ENCODE measurements around the gene SDK1.
"Not testable (repeated sequence)": the region's sequence is repeated elsewhere in the genome, so short reads cannot be mapped to it uniquely, and the experiment has no call there.

The SDK1 gene

DNA sequence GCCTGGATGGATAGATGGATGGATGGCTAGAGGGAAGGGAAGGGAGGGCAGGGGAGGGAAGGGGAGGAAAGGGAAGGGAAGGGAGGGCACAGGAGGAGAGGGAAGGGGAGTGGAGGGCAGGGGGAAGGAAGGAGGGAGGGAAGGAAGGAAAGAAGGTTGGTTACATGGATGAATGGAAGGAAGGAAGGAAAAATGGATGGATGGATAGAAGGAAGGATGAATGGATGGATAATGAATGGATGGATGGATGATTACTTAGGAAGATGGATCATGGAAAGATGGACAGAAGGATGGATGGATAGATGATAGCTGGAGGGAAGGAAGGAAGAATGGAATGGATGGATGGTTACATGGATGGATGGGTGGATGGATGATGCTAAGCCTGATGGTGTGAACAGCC lies 929.3 kb downstream of the SDK1 start:
- no peaks in the 10 kb centered on the region for H3K9me3 Mint-ChIP-seq (ENCODE audit: low read depth)
- H3K27ac Mint-ChIP-seq: no peak overlapping the region
- no peaks in the 10 kb centered on the region for H3K27me3 Mint-ChIP-seq
- no peaks in the 10 kb centered on the region for H3K4me1 Mint-ChIP-seq (ENCODE audit: low read depth)
- no peaks in the 10 kb centered on the region for H3K36me3 Mint-ChIP-seq
- no peak overlapping the region for H3K4me3 Mint-ChIP-seq

DNA sequence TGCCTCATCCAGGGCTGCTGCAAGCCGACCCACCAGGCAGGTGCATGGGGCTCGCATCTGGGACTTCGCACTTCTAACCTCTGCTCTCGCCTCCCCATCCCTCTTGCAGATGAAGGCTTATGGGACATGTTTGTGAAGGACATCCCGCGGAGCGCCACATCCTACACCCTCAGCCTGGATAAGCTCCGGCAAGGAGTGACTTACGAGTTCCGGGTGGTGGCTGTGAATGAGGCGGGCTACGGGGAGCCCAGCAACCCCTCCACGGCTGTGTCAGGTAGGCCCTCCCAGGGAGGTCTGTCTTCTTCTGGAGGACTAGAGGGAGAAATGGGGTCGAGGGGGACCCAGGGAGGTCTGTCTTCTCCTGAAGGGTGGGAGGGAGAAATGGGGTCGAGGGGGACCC lies 932.1 kb downstream of the SDK1 start:
- Mint-ChIP-seq H3K27ac (no peak overlapping the region), H3K4me3 (no peak overlapping the region), H3K36me3 (no peaks in the 10 kb centered on the region), H3K4me1 (ENCODE audit: low read depth) (no peaks in the 10 kb centered on the region), H3K9me3 (ENCODE audit: low read depth) (no peaks in the 10 kb centered on the region), H3K27me3 (no peaks in the 10 kb centered on the region)

DNA sequence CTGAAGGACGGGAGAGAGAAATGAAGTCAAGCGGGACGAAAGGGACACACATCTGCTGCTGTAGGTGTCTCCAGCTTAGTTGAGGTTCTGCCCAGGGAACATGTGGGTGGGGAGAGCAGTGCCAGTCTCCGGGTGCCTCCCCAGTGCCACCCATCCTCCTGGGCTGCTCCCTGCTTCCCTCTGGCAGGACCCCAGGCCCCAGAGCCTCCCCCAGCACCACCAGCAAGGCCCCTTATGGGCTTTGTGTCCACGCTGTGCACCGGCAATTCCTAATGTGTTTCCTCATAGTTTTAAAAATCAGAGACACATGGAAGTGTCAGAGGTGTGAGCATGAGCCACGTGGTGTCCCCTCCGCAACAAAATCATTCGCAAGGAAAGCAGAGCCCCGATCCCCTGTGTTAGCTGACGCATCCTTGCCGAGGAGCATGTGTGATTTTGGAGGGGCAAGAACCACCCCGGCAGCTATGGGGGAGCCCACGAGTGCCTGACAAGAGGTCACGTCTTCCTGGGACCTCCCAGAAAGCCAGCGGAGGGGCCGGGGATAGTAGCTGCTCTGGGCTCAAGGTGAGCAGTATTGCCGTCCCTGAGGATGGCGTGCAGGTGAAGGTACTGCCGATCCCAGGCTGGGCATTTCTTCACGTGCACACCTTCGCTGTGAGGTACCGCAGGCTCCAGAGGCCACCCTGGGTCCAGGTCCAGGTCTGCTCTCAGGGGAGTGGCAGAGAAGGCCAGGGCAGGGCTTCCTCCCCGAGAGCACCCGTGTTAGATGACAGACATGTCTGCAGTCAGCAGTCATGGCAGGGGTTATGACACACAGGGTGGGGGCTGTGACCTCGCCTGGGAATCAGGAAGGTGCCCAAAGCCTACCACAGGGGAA lies 932.8 kb downstream of the SDK1 start:
- Mint-ChIP-seq H3K9me3 (ENCODE audit: low read depth) (no peaks in the 10 kb centered on the region), H3K4me3 (no peak overlapping the region), H3K4me1 (ENCODE audit: low read depth) (no peaks in the 10 kb centered on the region), H3K27me3 (no peaks in the 10 kb centered on the region), H3K27ac (no peak overlapping the region), H3K36me3 (no peaks in the 10 kb centered on the region)

DNA sequence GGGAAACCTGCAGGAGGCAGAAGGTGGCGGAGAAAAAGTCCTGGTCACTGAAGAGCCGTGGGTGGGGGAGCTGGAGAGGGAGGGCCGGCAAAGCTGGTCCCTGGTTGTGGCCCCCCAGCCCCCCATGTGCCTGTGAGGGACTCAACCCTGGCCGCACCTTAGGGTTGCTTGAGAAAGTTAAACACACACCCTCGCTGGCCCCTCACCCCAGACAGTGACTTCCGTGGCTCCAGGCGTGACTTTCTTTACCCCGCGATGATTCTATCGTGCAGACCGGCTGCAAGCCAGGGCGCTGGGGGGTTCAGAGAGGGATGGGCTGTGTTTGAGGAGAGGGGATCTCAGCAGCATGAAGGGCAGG lies 933.4 kb downstream of the SDK1 start:
- H3K27me3 Mint-ChIP-seq: no peaks in the 10 kb centered on the region
- H3K27ac Mint-ChIP-seq: no peak overlapping the region
- H3K4me3 Mint-ChIP-seq: no peak overlapping the region
- H3K9me3 Mint-ChIP-seq (ENCODE audit: low read depth): no peaks in the 10 kb centered on the region
- H3K36me3 Mint-ChIP-seq: no peaks in the 10 kb centered on the region
- no peaks in the 10 kb centered on the region for H3K4me1 Mint-ChIP-seq (ENCODE audit: low read depth)

DNA sequence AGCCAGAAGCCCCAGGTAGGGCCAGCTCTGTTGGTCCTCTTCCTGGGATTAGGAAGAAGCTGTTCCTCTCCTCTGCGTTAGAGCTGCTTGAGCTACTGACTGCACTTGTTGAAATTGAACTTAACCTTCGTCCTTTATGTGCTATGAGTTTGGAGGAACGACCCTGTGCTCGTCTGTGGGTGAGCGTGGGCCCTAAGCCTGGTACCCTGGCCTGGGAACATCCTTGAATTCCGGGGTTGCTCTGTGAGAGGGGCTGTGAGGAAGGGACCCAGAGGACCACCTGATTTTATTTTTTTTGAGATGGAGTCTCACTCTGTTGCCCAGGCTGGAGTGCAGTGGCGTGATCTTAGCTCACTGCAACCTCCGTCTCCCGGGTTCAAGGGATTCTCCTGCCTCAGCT lies 933.8 kb downstream of the SDK1 start:
- no peak overlapping the region for H3K27ac Mint-ChIP-seq
- no peaks in the 10 kb centered on the region for H3K4me1 Mint-ChIP-seq (ENCODE audit: low read depth)
- H3K27me3 Mint-ChIP-seq: no peaks in the 10 kb centered on the region
- H3K9me3 Mint-ChIP-seq (ENCODE audit: low read depth): no peaks in the 10 kb centered on the region
- no peaks in the 10 kb centered on the region for H3K36me3 Mint-ChIP-seq
- no peak overlapping the region for H3K4me3 Mint-ChIP-seq

DNA sequence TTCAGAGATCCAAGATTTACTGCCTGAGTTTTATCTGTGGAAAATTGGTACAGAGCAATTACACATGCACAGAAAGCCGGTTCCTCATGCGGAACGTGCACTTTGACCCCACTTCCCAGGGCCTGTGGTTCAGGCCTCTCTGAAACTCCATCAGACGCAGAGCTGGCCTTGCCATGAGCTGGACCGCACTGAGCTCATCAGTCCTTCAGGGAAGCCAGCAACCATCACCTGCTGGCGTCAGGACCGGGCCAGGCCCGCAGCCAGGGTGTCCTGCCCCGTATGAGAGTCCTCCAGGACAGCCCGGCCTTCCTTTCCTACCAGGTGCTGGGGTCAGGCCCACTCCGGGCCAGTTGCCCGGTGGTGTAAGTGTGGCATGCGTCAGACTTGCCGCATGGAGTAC lies 934.5 kb downstream of the SDK1 start:
- H3K27me3 Mint-ChIP-seq: no peaks in the 10 kb centered on the region
- no peaks in the 10 kb centered on the region for H3K9me3 Mint-ChIP-seq (ENCODE audit: low read depth)
- no peak overlapping the region for H3K27ac Mint-ChIP-seq
- peaks cover 6% of the 10 kb centered on the region for H3K4me1 Mint-ChIP-seq (ENCODE audit: low read depth)
- H3K36me3 Mint-ChIP-seq: no peaks in the 10 kb centered on the region
- no peak overlapping the region for H3K4me3 Mint-ChIP-seq

DNA sequence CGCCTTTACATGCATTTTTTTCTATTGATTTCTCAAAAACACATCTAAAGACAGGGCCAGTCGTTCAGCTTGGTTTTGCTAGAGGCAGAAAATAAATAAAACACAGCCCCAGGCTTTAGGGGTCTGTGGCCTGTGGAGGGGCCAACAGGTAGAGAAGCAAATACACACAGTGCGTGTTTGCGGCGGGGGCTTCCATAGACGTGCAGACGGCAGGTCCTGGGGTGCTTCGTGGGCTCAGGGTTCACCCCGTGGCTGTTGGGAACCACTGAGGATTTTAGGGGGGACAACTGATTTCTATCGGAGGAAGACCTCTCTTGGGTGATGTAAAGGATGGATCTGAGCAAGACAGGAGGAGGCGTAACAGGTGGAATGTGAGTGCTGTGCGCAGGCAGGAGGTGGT lies 935.3 kb downstream of the SDK1 start:
- H3K27me3 Mint-ChIP-seq: no peaks in the 10 kb centered on the region
- no peak overlapping the region for H3K4me3 Mint-ChIP-seq
- H3K36me3 Mint-ChIP-seq: no peaks in the 10 kb centered on the region
- H3K4me1 Mint-ChIP-seq (ENCODE audit: low read depth): peaks cover 12% of the 10 kb centered on the region
- H3K9me3 Mint-ChIP-seq (ENCODE audit: low read depth): no peaks in the 10 kb centered on the region
- no peak overlapping the region for H3K27ac Mint-ChIP-seq

DNA sequence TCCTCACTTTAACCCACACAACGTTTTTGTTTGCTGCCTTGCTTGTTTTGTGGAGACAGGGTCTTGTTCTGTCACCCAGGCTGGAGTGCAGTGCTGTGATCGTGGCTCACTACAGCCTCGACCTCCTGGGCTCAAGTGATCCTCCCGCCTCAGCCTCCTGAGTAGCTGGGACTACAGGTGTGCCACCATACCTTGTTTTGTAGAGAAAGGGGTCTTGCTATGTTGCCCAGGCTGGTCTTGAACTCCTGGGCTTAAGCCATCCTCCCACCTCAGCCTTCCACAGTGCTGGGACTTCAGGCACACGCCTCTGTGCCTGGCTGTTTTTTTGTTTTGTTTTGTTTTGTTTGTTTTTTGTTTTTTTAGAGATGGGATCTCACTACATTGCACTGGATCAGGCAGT lies 935.8 kb downstream of the SDK1 start:
- H3K4me1 Mint-ChIP-seq (ENCODE audit: low read depth): peaks cover 15% of the 10 kb centered on the region
- not testable (repeated sequence) for H3K4me3 Mint-ChIP-seq; H3K27ac Mint-ChIP-seq; H3K9me3 Mint-ChIP-seq (ENCODE audit: low read depth); H3K27me3 Mint-ChIP-seq; H3K36me3 Mint-ChIP-seq

DNA sequence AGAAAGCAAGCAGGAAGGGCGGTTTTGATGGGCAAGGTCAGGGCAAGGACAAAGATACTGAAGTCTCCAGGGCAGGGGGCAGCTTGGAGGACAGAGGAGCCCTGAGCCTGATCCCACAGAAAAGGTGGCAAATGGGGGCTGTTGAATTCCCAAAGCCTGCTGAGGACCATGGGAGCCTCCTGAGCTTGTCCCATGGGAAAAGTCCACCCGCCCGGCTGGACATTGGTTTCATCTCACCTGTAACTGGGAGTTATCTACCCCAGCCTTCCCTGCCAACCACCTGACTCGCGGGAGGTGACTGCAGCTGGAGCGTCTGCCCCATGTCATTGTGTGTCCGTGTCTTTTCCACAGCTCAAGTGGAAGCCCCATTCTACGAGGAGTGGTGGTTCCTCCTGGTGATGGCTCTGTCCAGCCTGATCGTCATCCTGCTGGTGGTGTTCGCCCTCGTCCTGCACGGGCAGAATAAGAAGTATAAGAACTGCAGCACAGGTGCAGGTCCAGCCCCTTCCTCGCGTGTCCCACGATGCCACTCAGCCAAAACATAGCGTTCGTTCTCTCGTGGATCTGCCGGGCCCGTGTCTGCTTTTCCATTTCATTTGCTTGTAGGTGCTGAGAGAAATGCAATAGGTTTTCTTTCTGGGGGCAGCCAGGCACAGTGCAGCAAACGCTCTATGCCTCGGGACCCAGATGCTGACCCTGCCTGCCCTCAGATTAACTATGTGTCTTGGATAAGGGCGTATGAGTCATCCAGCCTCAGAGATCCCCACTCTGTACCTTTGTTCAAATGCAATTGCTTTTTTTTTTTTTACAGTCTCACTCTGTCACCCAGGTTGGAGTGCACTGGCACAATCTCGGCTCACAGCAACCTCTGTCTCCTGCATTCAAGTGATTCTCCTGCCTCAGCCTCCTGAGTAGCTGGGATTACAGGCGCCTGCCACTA lies 936.5 kb downstream of the SDK1 start:
- Mint-ChIP-seq H3K27me3 (no peaks in the 10 kb centered on the region), H3K4me1 (ENCODE audit: low read depth) (peaks cover 17% of the 10 kb centered on the region), H3K36me3 (no peaks in the 10 kb centered on the region), H3K27ac (no peak overlapping the region), H3K4me3 (no peak overlapping the region), H3K9me3 (ENCODE audit: low read depth) (no peaks in the 10 kb centered on the region)

DNA sequence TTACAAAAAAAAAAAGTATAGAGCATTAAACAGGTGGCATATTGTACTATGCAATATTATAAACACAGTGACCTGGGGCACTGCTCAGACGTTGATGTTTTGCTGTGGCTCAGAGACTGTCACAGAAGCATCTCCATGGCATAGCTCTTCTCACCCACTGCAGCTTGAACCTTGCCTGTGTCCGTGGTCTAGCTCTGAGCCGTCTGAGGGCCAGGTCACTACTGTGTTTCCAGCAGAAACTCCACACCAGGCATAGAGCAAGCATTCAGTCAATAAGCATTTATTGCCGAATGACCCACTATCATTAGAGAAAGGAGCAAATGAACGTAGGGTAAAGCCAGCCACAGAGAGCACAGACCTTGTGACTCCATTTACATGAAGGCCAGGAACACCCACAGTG lies 937.8 kb downstream of the SDK1 start:
- H3K36me3 Mint-ChIP-seq: no peaks in the 10 kb centered on the region
- H3K4me1 Mint-ChIP-seq (ENCODE audit: low read depth): peaks cover 17% of the 10 kb centered on the region
- no peak overlapping the region for H3K4me3 Mint-ChIP-seq
- H3K27ac Mint-ChIP-seq: no peak overlapping the region
- no peaks in the 10 kb centered on the region for H3K9me3 Mint-ChIP-seq (ENCODE audit: low read depth)
- H3K27me3 Mint-ChIP-seq: no peaks in the 10 kb centered on the region

DNA sequence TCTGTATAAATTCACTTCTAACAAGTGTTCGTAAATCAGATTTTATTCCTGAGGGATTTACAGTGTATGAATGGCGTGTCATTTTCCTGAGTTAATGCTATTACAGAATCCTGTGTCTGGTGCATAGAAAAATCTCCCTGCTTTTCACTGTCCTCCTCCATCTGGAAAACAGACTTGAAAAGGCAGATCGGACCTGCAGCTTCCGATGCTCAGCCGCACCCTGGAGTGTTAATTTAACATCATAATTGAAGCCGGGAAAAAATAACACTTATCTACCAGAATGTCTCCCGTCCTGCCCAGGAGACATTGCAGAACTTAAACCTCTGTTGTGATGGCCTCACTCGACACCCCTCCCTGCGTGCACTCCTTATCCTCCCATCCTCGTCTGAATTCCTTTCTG lies 939.0 kb downstream of the SDK1 start:
- no peak overlapping the region for H3K4me3 Mint-ChIP-seq
- H3K27ac Mint-ChIP-seq: no peak overlapping the region
- peaks cover under 1% of the 10 kb centered on the region for H3K36me3 Mint-ChIP-seq
- peaks cover 17% of the 10 kb centered on the region for H3K4me1 Mint-ChIP-seq (ENCODE audit: low read depth)
- no peaks in the 10 kb centered on the region for H3K27me3 Mint-ChIP-seq
- no peaks in the 10 kb centered on the region for H3K9me3 Mint-ChIP-seq (ENCODE audit: low read depth)

DNA sequence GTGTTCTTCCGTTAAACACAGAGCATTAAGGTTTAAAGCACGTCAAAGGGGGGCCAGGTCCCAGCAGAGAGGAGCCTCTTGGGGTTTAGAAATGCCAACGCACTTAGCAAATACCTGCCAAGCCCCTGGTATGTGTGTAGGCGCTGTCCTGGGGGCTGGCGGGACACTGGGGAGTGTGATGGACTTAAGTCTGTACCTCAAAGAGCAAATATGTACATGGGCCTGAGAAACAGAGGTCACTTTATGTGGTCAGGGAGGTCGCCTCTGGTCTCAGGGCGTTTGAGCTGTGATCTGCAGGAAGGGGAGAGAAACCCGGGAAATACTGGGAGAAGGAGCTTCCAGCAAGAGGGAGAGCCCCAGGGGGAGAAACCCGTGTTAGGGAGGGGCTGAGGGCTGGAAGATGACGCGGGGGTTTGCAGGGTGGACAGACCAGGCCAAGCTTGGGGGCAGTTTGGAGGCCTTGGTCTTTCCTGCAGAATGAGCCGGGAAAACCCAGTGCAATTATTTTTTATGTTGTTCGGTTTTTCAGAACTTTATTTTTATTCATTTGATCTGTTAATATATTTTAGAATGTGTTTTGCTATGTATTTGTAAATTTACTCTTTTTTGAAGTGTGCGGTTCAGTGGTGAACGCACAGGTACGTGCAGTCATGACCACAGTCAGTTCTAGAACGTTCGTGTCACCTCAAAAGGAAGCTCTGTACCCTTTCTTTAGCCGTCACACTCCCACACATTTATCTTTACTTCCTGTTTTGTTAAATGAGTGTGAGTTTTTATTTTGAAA lies 939.7 kb downstream of the SDK1 start:
- H3K36me3 Mint-ChIP-seq: peaks cover 4% of the 10 kb centered on the region
- no peaks in the 10 kb centered on the region for H3K27me3 Mint-ChIP-seq
- no peak overlapping the region for H3K27ac Mint-ChIP-seq
- no peaks in the 10 kb centered on the region for H3K9me3 Mint-ChIP-seq (ENCODE audit: low read depth)
- H3K4me1 Mint-ChIP-seq (ENCODE audit: low read depth): peaks cover 17% of the 10 kb centered on the region
- H3K4me3 Mint-ChIP-seq: no peak overlapping the region

DNA sequence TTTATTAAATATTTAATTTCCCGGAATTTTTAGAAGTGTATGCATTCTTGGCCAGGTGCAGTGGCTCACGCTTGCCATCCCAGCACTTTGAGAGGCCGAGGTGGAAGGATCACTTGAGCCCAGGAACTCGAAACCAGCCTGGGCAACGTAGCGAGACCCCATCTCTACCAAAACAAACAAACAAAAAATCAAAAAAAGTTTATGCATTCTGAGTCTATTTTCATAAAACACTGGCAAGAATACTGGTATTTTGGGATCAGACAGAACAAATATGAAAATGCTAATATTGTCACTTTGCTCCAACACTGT lies 940.2 kb downstream of the SDK1 start:
- Mint-ChIP-seq H3K9me3 (ENCODE audit: low read depth) (no peaks in the 10 kb centered on the region), H3K27ac (no peak overlapping the region), H3K4me3 (no peak overlapping the region), H3K4me1 (ENCODE audit: low read depth) (peaks cover 17% of the 10 kb centered on the region), H3K36me3 (peaks cover 4% of the 10 kb centered on the region), H3K27me3 (no peaks in the 10 kb centered on the region)

DNA sequence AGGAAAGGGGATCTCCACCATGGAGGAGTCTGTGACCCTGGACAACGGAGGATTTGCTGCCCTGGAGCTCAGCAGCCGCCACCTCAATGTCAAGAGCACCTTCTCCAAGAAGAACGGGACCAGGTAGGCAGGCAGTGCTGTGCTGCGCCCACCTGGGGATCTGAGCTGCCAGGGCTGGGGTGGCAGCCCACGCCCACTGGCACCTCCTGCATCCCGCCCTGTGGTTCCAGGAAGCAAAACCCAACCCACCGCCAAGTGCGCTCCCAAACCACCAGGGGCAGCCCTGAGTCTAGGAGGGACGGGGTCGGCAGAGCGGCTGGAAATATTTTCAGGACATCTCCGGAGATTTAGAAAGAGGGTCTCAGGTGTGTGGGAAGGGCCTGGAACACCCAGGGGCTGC lies 940.7 kb downstream of the SDK1 start:
- no peaks in the 10 kb centered on the region for H3K27me3 Mint-ChIP-seq
- H3K9me3 Mint-ChIP-seq (ENCODE audit: low read depth): no peaks in the 10 kb centered on the region
- no peak overlapping the region for H3K4me3 Mint-ChIP-seq
- H3K4me1 Mint-ChIP-seq (ENCODE audit: low read depth): peaks cover 17% of the 10 kb centered on the region
- no peak overlapping the region for H3K27ac Mint-ChIP-seq
- peaks cover 4% of the 10 kb centered on the region for H3K36me3 Mint-ChIP-seq

DNA sequence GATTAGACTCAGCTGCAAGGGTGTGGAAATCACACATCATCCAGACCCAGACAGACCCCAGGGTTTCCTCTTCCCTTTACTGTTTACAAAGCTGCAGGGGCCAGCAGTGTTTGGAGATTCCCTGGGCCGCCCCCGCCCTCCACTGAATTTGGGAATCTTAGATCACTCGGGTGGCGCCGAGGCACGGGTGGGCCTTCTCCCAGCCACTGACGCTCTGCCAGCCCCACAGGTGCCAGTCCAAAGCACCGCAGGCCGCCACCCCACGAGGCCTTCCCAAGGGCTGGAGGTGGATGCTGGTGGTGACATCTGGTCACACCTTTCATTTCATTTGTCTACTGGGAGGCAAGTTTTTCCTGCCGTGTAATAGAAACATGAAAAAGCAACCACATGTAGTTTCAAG lies 941.7 kb downstream of the SDK1 start:
- H3K27ac Mint-ChIP-seq: no peak overlapping the region
- H3K4me1 Mint-ChIP-seq (ENCODE audit: low read depth): peaks cover 17% of the 10 kb centered on the region

More for the DNA sequence above, 941.7 kb downstream of the SDK1 start:
- H3K9me3 Mint-ChIP-seq (ENCODE audit: low read depth): no peaks in the 10 kb centered on the region
- H3K4me3 Mint-ChIP-seq: no peak overlapping the region
- peaks cover 4% of the 10 kb centered on the region for H3K36me3 Mint-ChIP-seq
- no peaks in the 10 kb centered on the region for H3K27me3 Mint-ChIP-seq

Data from activated naive CD8-positive, alpha-beta T cell (primary cell).